ENCODE data around the gene BNC2.
A peak's percentile ranks its signal among the peaks of the same experiment; 100 is the strongest.

The BNC2 gene

GRCh38 chr9:16664211-16664610 is 206.3 kb downstream of the BNC2 start:
- DNase-seq, result no peak

- no peak for DNase-seq
These were observed 208.7 kb downstream of the BNC2 start for GRCh38 chr9:16661816-16662215.

GRCh38 chr9:16659096-16659495 is 211.4 kb downstream of the BNC2 start:
- no peak for DNase-seq

GRCh38 chr9:16656432-16657169 is 213.9 kb downstream of the BNC2 start:
- DNase-seq, result no peak

GRCh38 chr9:16654596-16655126 is 215.8 kb downstream of the BNC2 start:
- no peak for DNase-seq

GRCh38 chr9:16653491-16654399 is 216.7 kb downstream of the BNC2 start:
- DNase-seq, result peak; percentile 6

- DNase-seq, result no peak
These were observed 217.9 kb downstream of the BNC2 start for GRCh38 chr9:16652582-16652981.

- DNase-seq, result no peak
These were observed 219.0 kb downstream of the BNC2 start for GRCh38 chr9:16651446-16651964.

- no peak for DNase-seq
These were observed 224.5 kb downstream of the BNC2 start for GRCh38 chr9:16645970-16646369.

- no peak for DNase-seq
These were observed 227.9 kb downstream of the BNC2 start for GRCh38 chr9:16642421-16643109.

GRCh38 chr9:16640649-16641048 is 229.8 kb downstream of the BNC2 start:
- no peak for DNase-seq

GRCh38 chr9:16639644-16640043 is 230.8 kb downstream of the BNC2 start:
- no peak for DNase-seq

GRCh38 chr9:16637911-16638310 is 232.6 kb downstream of the BNC2 start:
- no peak for DNase-seq

- DNase-seq, result no peak
These were observed 233.3 kb downstream of the BNC2 start for GRCh38 chr9:16637218-16637617.

- no peak for DNase-seq
These were observed 236.7 kb downstream of the BNC2 start for GRCh38 chr9:16633794-16634193.

GRCh38 chr9:16628413-16628812 is 242.1 kb downstream of the BNC2 start:
- no peak for DNase-seq

- no peak for DNase-seq
These were observed 242.5 kb downstream of the BNC2 start for GRCh38 chr9:16627967-16628366.

GRCh38 chr9:16627521-16627920 is 242.9 kb downstream of the BNC2 start:
- DNase-seq, result no peak

- DNase-seq, result no peak
These were observed 243.8 kb downstream of the BNC2 start for GRCh38 chr9:16626577-16627130.

GRCh38 chr9:16625811-16626210 is 244.7 kb downstream of the BNC2 start:
- DNase-seq, result no peak

- no peak for DNase-seq
These were observed 245.3 kb downstream of the BNC2 start for GRCh38 chr9:16625161-16625631.

GRCh38 chr9:16624744-16625117 is 245.7 kb downstream of the BNC2 start:
- DNase-seq, result no peak
